Adrenal gland (tissue), 12 donors: ENCODE data around the gene KCNN2. TPM values are rescaled to one million over a fixed set of nuclear protein-coding genes. Genes with fewer than 3 reads are reported as not detected.

Experiments used
- DNase-seq, 7 donors: peaks; one replicate each; pipeline ENCODE4 v3.0.0-alpha.2; 2019 to 2020
- H3K27ac ChIP-seq, 5 donors: fragments of 200-600 bp; sonication (generic) in 4 of 5; 1 replicate in 3 of 5; 2 replicates in 2 of 5; pipeline versions ENCODE4 v1.5.1 to v1.8.0; 2016 to 2020; ENCODE audit warnings: mild to moderate bottlenecking in 1 of 5
- H3K27me3 ChIP-seq: fragments of 200-600 bp; 2 replicates; pipeline ENCODE4 v1.8.0; 2021
- H3K36me3 ChIP-seq, 2 donors: fragments of 200-600 bp; replicated peaks in 1 of 2; 1 replicate in 1 of 2; 2 replicates in 1 of 2; pipeline versions ENCODE4 v1.5.1 to v1.8.0; 2018 to 2022
- H3K4me1 ChIP-seq, 2 donors: fragments of 200-600 bp; replicated peaks in 1 of 2; 1 replicate in 1 of 2; 2 replicates in 1 of 2; pipeline versions ENCODE4 v1.5.1 to v1.8.0; 2018 to 2021
- H3K4me3 ChIP-seq, 4 donors: fragments of 200-600 bp; sonication (generic) in 3 of 4; one replicate each; pipeline ENCODE4 v1.5.1; 2016 to 2018
- H3K9me3 ChIP-seq, 3 donors: fragments of 200-600 bp; sonication (generic) in 1 of 3; replicated peaks in 1 of 3; 1 replicate in 2 of 3; 2 replicates in 1 of 3; pipeline versions ENCODE4 v1.5.1 to v1.8.0; 2016 to 2021
- CTCF ChIP-seq, 6 experiments: fragments of 450-650 bp in 4 of 6; fragments of 200-600 bp in 2 of 6; sonication (generic) in 1 of 6; IDR thresholded peaks; 1 replicate in 5 of 6; 2 replicates in 1 of 6; pipeline versions ENCODE4 v1.5.1 to v1.8.0; 2016 to 2021; ENCODE audit warnings: antibody characterized with exemption in 6 of 6, mild to moderate bottlenecking in 2 of 6, moderate library complexity in 1 of 6
- POLR2A ChIP-seq, 2 donors: fragments of 450-650 bp; IDR thresholded peaks; one replicate each; pipeline ENCODE4 v1.6.1; 2017; ENCODE audit warnings: antibody characterized with exemption in 2 of 2, mild to moderate bottlenecking in 2 of 2, moderate library complexity in 1 of 2
- WGBS, 4 donors: extraction: QIAGEN DNeasy Blood & Tissue Kit in 2 of 4; methylation state at CpG; one replicate each; pipeline versions ENCODE4 v1.1.5 to v1.1.7; 2013 to 2017; 5-methylcytosine and 5-hydroxymethylcytosine counted together
- intact Hi-C, 2 donors: fragments of 100-400 bp; cut with DNase I; formaldehyde crosslinking; loops; one replicate each; pipeline versions ENCODE4 v1.14.1 to v1.15.0; 2022 to 2023
- polyA plus RNA-seq, 3 donors: library from polyadenylated mRNA; stranded (reverse); fragments of 200-250 nt in 2 of 3; fragments of 350-450 nt in 1 of 3; fragmentation: Illumina TruSeq in 1 of 3; extraction: RNeasy Lipid Tissue Mini Kit (QIAGEN cat#74804) in 1 of 3; gene quantifications; one replicate each; pipeline ENCODE4 v1.2.3, GENCODE V29; 2013 to 2014
- total RNA-seq, 9 donors: library from RNA; depleted of rRNA in 4 of 9; stranded (reverse); fragments of >200 nt in 4 of 9; fragments of 120-200 nt in 1 of 9; fragmentation: NEBNext Ultra II Directional in 1 of 9; extraction: Animal tissue kit (Norgen Biotek cat#: 25700) in 1 of 9; gene quantifications; one replicate each; pipeline versions ENCODE4 v1.1.0 to v1.2.4, GENCODE V29; 2013 to 2023
- donor health status: healthy with polysubstance abuse.
- donor health status: Bipolar disorder and iron deficiency.
- donor health status: DM: yes; HTN: yes; CAD: no.
- donor health status: DM: no; HTN: no; CAD: no.
- donor health status: DM: no; HTN: no; CAD: no.
- donor health status: DM: yes; HTN: yes; CAD: no.

KCNN2 gene
- total and polyA plus RNA-seq, 12 donors: 18.5 to 184 (median 44.7) TPM

- intact Hi-C loops: no loop called here
- WGBS, 4 donors: 30 to 36% (median 35%) methylated on average over 2 of the region's 2 CpGs
- no peak overlapping the region for H3K4me3 ChIP-seq
- peak in 1 of 2 donors; percentile 4 for TF ChIP-seq POLR2A (IDR thresholded peaks at IDR 0.05)
- no peak for TF ChIP-seq CTCF (IDR thresholded peaks at IDR 0.05)
- H3K4me1 ChIP-seq: peaks cover 23 to 65% of the 10 kb centered on the region in 2 donors
- H3K9me3 ChIP-seq: no peaks in the 10 kb centered on the region
- no peaks in the 10 kb centered on the region for H3K27me3 ChIP-seq
- no peaks in the 10 kb centered on the region for H3K36me3 ChIP-seq
- H3K27ac ChIP-seq: peak overlapping the region in 3 of 5 donors; percentile 13 to 19 (median 17)
- DNase-seq: peak in 3 of 7 donors; percentile 12 to 43 (median 21)
Measured at GRCh38 chr5:114367029-114367428, 5.2 kb downstream of the KCNN2 start.

- H3K27ac ChIP-seq: peak overlapping the region in 3 of 5 donors; percentile 9 to 48 (median 10)
- 48 to 58% (median 53%) methylated on average over 7 of the region's 7 CpGs for WGBS, 4 donors
- no peaks in the 10 kb centered on the region for H3K36me3 ChIP-seq
- intact Hi-C loops: no loop called here
- H3K4me3 ChIP-seq: no peak overlapping the region
- TF ChIP-seq POLR2A (IDR thresholded peaks at IDR 0.05): no peak
- no peak for TF ChIP-seq CTCF (IDR thresholded peaks at IDR 0.05)
- no peaks in the 10 kb centered on the region for H3K9me3 ChIP-seq
- H3K4me1 ChIP-seq: peaks cover 23 to 80% of the 10 kb centered on the region in 2 donors
- no peaks in the 10 kb centered on the region for H3K27me3 ChIP-seq
- DNase-seq: peak in 4 of 7 donors; percentile 29 to 40 (median 34)
Measured at GRCh38 chr5:114369680-114370417, 8.0 kb downstream of the KCNN2 start.

- Histone ChIP-seq H3K36me3 (no peaks in the 10 kb centered on the region), H3K4me3 (no peak overlapping the region), H3K27me3 (no peaks in the 10 kb centered on the region), H3K9me3 (no peaks in the 10 kb centered on the region), H3K4me1 (peaks cover 0 to 26% of the 10 kb centered on the region in 2 donors), H3K27ac (no peak overlapping the region)
- intact Hi-C loops: no loop called here
- 57 to 62% (median 60%) methylated on average over 7 of the region's 7 CpGs for WGBS, 4 donors
- no peak for TF ChIP-seq POLR2A (IDR thresholded peaks at IDR 0.05)
- TF ChIP-seq CTCF (IDR thresholded peaks at IDR 0.05): no peak
- DNase-seq: no peak
Measured at GRCh38 chr5:114377050-114377844, 15.4 kb downstream of the KCNN2 start.

GRCh38 chr5:114377946-114378345 lies 16.1 kb downstream of the KCNN2 start:
- Histone ChIP-seq H3K27me3 (no peaks in the 10 kb centered on the region), H3K27ac (no peak overlapping the region), H3K4me1 (peaks cover 0 to 19% of the 10 kb centered on the region in 2 donors), H3K4me3 (no peak overlapping the region), H3K36me3 (no peaks in the 10 kb centered on the region), H3K9me3 (no peaks in the 10 kb centered on the region)
- DNase-seq: no peak
- intact Hi-C loops: no loop called here
- 85 to 92% (median 91%) methylated on average over 6 of the region's 6 CpGs for WGBS, 4 donors
- no peak for TF ChIP-seq POLR2A (IDR thresholded peaks at IDR 0.05)
- TF ChIP-seq CTCF (IDR thresholded peaks at IDR 0.05): no peak
